Breast epithelium (tissue), 3 donors: ENCODE measurements around the gene RSPO3.

Experiments used
- POLR2AphosphoS5 ChIP-seq, 3 donors: sonication (generic); formaldehyde crosslinking; IDR thresholded peaks; one replicate each; pipeline ENCODE4 v1.6.1; 2017; ENCODE audit warnings: antibody characterized with exemption in 3 of 3
- TF ChIP-seq, protein P1 (sequence below), 3 donors: fragments of 450-650 bp; IDR thresholded peaks; one replicate each; pipeline ENCODE4 v1.5.1; 2016 to 2017; ENCODE audit warnings: antibody characterized with exemption in 3 of 3, mild to moderate bottlenecking in 3 of 3, moderate library complexity in 3 of 3

- TF ChIP-seq POLR2AphosphoS5 (IDR thresholded peaks at IDR 0.05) = no peak
- TF ChIP-seq, protein P1, sequence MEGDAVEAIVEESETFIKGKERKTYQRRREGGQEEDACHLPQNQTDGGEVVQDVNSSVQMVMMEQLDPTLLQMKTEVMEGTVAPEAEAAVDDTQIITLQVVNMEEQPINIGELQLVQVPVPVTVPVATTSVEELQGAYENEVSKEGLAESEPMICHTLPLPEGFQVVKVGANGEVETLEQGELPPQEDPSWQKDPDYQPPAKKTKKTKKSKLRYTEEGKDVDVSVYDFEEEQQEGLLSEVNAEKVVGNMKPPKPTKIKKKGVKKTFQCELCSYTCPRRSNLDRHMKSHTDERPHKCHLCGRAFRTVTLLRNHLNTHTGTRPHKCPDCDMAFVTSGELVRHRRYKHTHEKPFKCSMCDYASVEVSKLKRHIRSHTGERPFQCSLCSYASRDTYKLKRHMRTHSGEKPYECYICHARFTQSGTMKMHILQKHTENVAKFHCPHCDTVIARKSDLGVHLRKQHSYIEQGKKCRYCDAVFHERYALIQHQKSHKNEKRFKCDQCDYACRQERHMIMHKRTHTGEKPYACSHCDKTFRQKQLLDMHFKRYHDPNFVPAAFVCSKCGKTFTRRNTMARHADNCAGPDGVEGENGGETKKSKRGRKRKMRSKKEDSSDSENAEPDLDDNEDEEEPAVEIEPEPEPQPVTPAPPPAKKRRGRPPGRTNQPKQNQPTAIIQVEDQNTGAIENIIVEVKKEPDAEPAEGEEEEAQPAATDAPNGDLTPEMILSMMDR (IDR thresholded peaks at IDR 0.05) = no peak
Measured at GRCh38 chr6:127128066-127128465, 9.6 kb downstream of the RSPO3 start.
